Mucosa of descending colon (tissue), 3 donors: ENCODE measurements around the gene MERTK. TPM values are rescaled to one million over a fixed set of nuclear protein-coding genes. Genes with fewer than 3 reads are reported as not detected.
A peak's percentile ranks its signal among the peaks of the same experiment; 100 is the strongest.

Source experiments
- ATAC-seq: fragments of 200-7000 bp; cut with Tn5 transposase; one replicate; pipeline ENCODE4 v1.9.1; 2020; ENCODE audit warnings: mild to moderate bottlenecking, moderate library complexity
- DNase-seq, 3 donors: peaks; one replicate each; pipeline ENCODE4 v3.0.0-alpha.2; 2020
- H3K36me3 ChIP-seq: fragments of 200-600 bp; one replicate; pipeline ENCODE4 v1.8.0; 2021; ENCODE audit warnings: low read depth, mild to moderate bottlenecking
- H3K4me1 ChIP-seq: fragments of 200-600 bp; one replicate; pipeline ENCODE4 v1.8.0; 2021; ENCODE audit warnings: low read depth, mild to moderate bottlenecking
- H3K4me3 ChIP-seq: fragments of 200-600 bp; one replicate; pipeline ENCODE4 v1.8.0; 2021; ENCODE audit warnings: mild to moderate bottlenecking
- H3K9me3 ChIP-seq: fragments of 200-600 bp; one replicate; pipeline ENCODE4 v1.8.0; 2021; ENCODE audit warnings: mild to moderate bottlenecking
- CTCF ChIP-seq: fragments of 200-600 bp; IDR thresholded peaks from one replicate; pipeline ENCODE4 v1.8.0; 2022; ENCODE audit warnings: antibody characterized with exemption, mild to moderate bottlenecking
- intact Hi-C, 2 donors: fragments of 100-400 bp; cut with DNase I in 1 of 2; cut with micrococcal nuclease in 1 of 2; formaldehyde crosslinking; loops; one replicate each; pipeline versions ENCODE4 v1.11.0 to v1.11.1; 2022; cut with DNase I, micrococcal nuclease
- total RNA-seq, 3 donors: library from RNA; stranded (reverse); fragmentation: NEBNext Ultra II Directional in 2 of 3; extraction: Animal tissue kit (Norgen Biotek cat#: 25700) in 2 of 3; gene quantifications; one replicate each; pipeline versions ENCODE4 v1.2.1 to v1.2.4, GENCODE V29; 2021 to 2023
- donor health status: DM: no; HTN: no; CAD: no; lungs with moderate emphysema.
- donor health status: DM: no; HTN: no; CAD: no.
- donor health status: DM: no; HTN: yes; CAD: no.

MERTK gene
- total RNA-seq, 3 donors from 2014 or later: 9.3 to 17.2 (median 13.7) TPM

GRCh38 chr2:111972955-111973565 is 74.7 kb downstream of the MERTK start:
- ATAC-seq (peak; percentile 79), DNase-seq (peak in 2 of 3 donors; percentile 18 to 37)
- intact Hi-C loops: no loop called here
- TF ChIP-seq CTCF: no peak
- H3K36me3 ChIP-seq: no peaks in the 10 kb centered on the region
- H3K4me1 ChIP-seq: no peaks in the 10 kb centered on the region
- peaks cover 5% of the 10 kb centered on the region for H3K9me3 ChIP-seq
- no peak overlapping the region for H3K4me3 ChIP-seq

DNA sequence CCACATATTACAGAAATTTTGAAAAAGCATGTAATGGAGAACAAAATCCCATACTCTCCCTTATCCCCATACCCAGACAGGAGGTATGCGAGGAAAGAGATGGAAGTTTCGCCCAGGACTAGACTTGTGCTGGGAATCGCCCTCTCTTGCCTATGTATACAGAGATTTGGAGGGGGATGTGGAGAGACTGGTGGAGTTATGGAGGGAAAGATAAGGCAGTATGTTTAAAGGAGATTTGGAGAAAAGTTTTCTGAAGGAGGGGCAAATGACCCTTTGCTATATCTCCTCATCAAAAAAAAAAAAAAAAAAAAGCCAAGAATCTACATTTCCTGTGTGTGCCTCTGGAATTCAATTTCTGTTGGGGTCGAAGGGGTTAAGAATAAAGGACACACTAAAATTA is 75.3 kb downstream of the MERTK start:
- intact Hi-C loops: no loop called here
- no peak for TF ChIP-seq CTCF
- no peak for ATAC-seq
- no peaks in the 10 kb centered on the region for H3K4me1 ChIP-seq
- H3K36me3 ChIP-seq: no peaks in the 10 kb centered on the region
- no peak overlapping the region for H3K4me3 ChIP-seq
- no peak for DNase-seq
- peaks cover 5% of the 10 kb centered on the region for H3K9me3 ChIP-seq

DNA sequence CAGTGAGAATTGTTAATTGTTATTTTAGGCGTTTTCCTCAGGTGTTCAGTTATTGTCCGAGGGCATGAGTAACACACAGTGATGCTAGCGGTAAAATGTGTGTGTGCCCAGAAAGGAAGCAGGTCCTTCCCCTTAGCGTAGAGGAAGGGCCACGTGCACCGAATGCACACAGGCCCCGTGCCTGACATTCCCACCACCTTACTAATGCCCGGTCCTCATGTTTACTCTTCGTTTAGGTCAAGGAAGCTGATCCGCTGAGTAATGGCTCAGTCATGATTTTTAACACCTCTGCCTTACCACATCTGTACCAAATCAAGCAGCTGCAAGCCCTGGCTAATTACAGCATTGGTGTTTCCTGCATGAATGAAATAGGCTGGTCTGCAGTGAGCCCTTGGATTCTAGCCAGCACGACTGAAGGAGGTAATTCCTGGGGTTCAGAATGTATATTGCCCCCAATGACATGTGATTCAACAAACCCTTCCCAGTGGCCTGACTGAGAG is 76.7 kb downstream of the MERTK start:
- no peak for ATAC-seq
- intact Hi-C loops: no loop called here

DNA sequence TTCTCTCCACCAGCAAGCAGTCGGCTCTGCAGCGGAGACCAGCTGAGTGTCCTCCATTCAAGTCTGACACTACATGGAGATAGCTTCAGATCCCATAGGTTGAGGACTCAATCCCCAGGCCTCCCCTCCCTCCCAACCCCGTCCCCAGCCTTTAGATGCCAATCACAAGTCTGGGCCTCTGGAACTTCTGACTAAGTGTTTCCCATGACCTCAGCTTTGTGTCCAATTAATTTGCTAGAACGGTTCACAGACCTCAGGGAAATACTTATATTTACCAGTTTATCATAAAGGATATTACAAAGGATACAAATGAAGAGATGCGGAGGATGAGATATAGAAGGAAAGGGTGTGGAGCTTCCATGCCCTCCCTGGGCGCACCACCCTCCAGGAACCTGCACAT is 77.4 kb downstream of the MERTK start:
- TF ChIP-seq CTCF: no peak
- Histone ChIP-seq H3K4me1 (no peaks in the 10 kb centered on the region), H3K4me3 (no peak overlapping the region), H3K9me3 (peaks cover 5% of the 10 kb centered on the region), H3K36me3 (no peaks in the 10 kb centered on the region)
- no peak for DNase-seq
- intact Hi-C loops: no loop called here
- no peak for ATAC-seq

More for the DNA sequence above, 76.7 kb downstream of the MERTK start:
- H3K9me3 ChIP-seq: peaks cover 5% of the 10 kb centered on the region
- TF ChIP-seq CTCF: no peak
- no peak overlapping the region for H3K4me3 ChIP-seq
- no peak for DNase-seq
- no peaks in the 10 kb centered on the region for H3K36me3 ChIP-seq
- H3K4me1 ChIP-seq: no peaks in the 10 kb centered on the region

DNA sequence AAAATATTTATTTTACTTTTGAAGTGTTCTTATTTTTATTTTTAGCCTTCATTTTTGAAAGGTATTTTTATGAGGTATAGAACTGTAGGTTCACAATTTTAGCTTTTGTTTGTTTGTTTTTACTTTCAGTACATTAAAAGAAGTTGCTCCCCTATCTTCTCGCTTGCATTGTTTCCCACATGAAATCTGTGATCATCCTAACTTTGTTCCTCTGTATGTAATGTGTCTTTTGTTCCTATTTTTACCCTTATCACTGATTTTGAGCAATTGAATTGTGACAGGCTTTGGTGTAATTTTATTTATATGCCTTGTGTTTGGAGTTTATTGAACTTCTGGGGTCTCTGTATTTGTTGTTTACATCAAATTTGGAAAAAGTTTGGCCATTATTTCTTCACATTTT is 78.8 kb downstream of the MERTK start:
- H3K9me3 ChIP-seq: peaks cover 5% of the 10 kb centered on the region
- H3K4me3 ChIP-seq: no peak overlapping the region
- intact Hi-C loops: no loop called here
- no peaks in the 10 kb centered on the region for H3K4me1 ChIP-seq
- DNase-seq (no peak), ATAC-seq (no peak)
- no peak for TF ChIP-seq CTCF
- no peaks in the 10 kb centered on the region for H3K36me3 ChIP-seq
